ENCODE data around the gene TXN.

GRCh38 chr9:110198357-110198756, 58.0 kb downstream of the TXN start:
- TF ChIP-seq EZH2 (IDR thresholded peaks at IDR 0.05; ENCODE audit: insufficient read depth, poor library complexity, severe bottlenecking) (no peak), EZH2phosphoT487 (IDR thresholded peaks at IDR 0.05; ENCODE audit: insufficient read depth, low read depth) (no peak)

Measured in GM23248 (cell line).